GM23338 (cell line): Measurements from ENCODE around the gene MAP3K8. TPM values are rescaled to one million over a fixed set of nuclear protein-coding genes. Genes with fewer than 3 reads are reported as not detected.

Experiments used
- ATAC-seq: fragments of 200-7000 bp; cut with Tn5 transposase; 3 replicates; pipeline ENCODE4 v1.9.1; 2020
- DNase-seq: peaks from one replicate; pipeline ENCODE4 v3.0.0-alpha.2; 2015; ENCODE audit warnings: low spot score
- H2AFZ ChIP-seq: fragments of 200-600 bp; sonication (generic); 2 replicates; pipeline ENCODE4 v1.8.0; 2016; ENCODE audit warnings: antibody characterized with exemption, mild to moderate bottlenecking, moderate library complexity
- H3F3A ChIP-seq: fragments of 200-600 bp; sonication (generic); replicated peaks from 2 replicates; pipeline ENCODE4 v1.8.0; 2017; ENCODE audit warnings: antibody characterized with exemption, mixed run types, low read depth
- H3K27ac ChIP-seq: fragments of 200-600 bp; sonication (generic); 2 replicates; pipeline ENCODE4 v1.6.1; 2016; ENCODE audit warnings: low read depth
- H3K27me3 ChIP-seq: fragments of 200-600 bp; sonication (generic); 2 replicates; pipeline ENCODE4 v1.8.0; 2016; ENCODE audit warnings: mild to moderate bottlenecking, mixed run types, moderate library complexity; ENCODE audit not compliant: insufficient read depth
- H3K36me3 ChIP-seq: fragments of 200-600 bp; sonication (generic); 2 replicates; pipeline ENCODE4 v1.8.0; 2016; ENCODE audit warnings: mild to moderate bottlenecking; ENCODE audit not compliant: insufficient read depth
- H3K4me1 ChIP-seq: fragments of 200-600 bp; sonication (generic); 2 replicates; pipeline ENCODE4 v1.8.0; 2016; ENCODE audit warnings: mild to moderate bottlenecking, moderate library complexity; ENCODE audit not compliant: insufficient read depth
- H3K4me2 ChIP-seq: fragments of 200-600 bp; sonication (generic); 2 replicates; pipeline ENCODE4 v1.7.1; 2017; ENCODE audit warnings: mixed run types
- H3K4me3 ChIP-seq: fragments of 200-600 bp; sonication (generic); 2 replicates; pipeline ENCODE4 v1.6.1; 2016; ENCODE audit warnings: mixed run types
- H3K79me2 ChIP-seq: fragments of 200-600 bp; sonication (generic); replicated peaks from 2 replicates; pipeline ENCODE4 v1.8.0; 2017; ENCODE audit warnings: mild to moderate bottlenecking; ENCODE audit not compliant: insufficient read depth
- H3K9me2 ChIP-seq: fragments of 200-600 bp; sonication (generic); 2 replicates; pipeline ENCODE4 v1.8.0; 2017; ENCODE audit not compliant: insufficient read depth
- H4K20me1 ChIP-seq: fragments of 200-600 bp; sonication (generic); replicated peaks from 2 replicates; pipeline ENCODE4 v1.8.0; 2017; ENCODE audit warnings: mild to moderate bottlenecking; ENCODE audit not compliant: insufficient read depth
- H3K27ac Mint-ChIP-seq: 2 replicates; pipeline ENCODE4 v1.8.0; 2020; ENCODE audit warnings: inconsistent platforms, mild to moderate bottlenecking, moderate library complexity, mixed read lengths
- H3K27me3 Mint-ChIP-seq: 3 replicates; pipeline ENCODE4 v1.8.0; 2022; ENCODE audit warnings: low read depth, mild to moderate bottlenecking, moderate library complexity, mixed read lengths, inconsistent platforms; ENCODE audit not compliant: insufficient read depth, poor library complexity
- H3K36me3 Mint-ChIP-seq: 3 replicates; pipeline ENCODE4 v1.8.0; 2021; ENCODE audit warnings: low read depth, mild to moderate bottlenecking, inconsistent platforms, moderate library complexity, mixed read lengths
- H3K4me1 Mint-ChIP-seq: 3 replicates; pipeline ENCODE4 v1.8.0; 2020; ENCODE audit warnings: mild to moderate bottlenecking, inconsistent platforms, mixed read lengths
- H3K4me3 Mint-ChIP-seq: 3 replicates; pipeline ENCODE4 v1.8.0; 2021; ENCODE audit warnings: moderate library complexity, mild to moderate bottlenecking, inconsistent platforms, mixed read lengths
- H3K9me3 Mint-ChIP-seq: 3 replicates; pipeline ENCODE4 v1.8.0; 2020; ENCODE audit warnings: moderate library complexity, mild to moderate bottlenecking, inconsistent platforms, mixed read lengths
- CREB1 ChIP-seq: fragments of 250-450 bp; sonication (Bioruptor Pico); IDR thresholded peaks from 2 replicates; pipeline ENCODE4 v1.5.0; 2020; ENCODE audit warnings: low read depth, mild to moderate bottlenecking, moderate library complexity
- CTCF ChIP-seq, 2 experiments: fragments of 200-600 bp in 1 of 2; sonication (generic) in 1 of 2; conservative IDR thresholded peaks; 2 replicates each; pipeline versions ENCODE4 v1.5.1 to v1.6.1; 2016 to 2017; ENCODE audit warnings: antibody characterized with exemption in 2 of 2, low read depth in 2 of 2, mild to moderate bottlenecking in 2 of 2, moderate library complexity in 1 of 2
- ETS1 ChIP-seq: IDR thresholded peaks from 2 replicates; pipeline ENCODE4 v1.6.1; 2016; ENCODE audit warnings: antibody characterized with exemption
- EZH2 ChIP-seq: fragments of 200-600 bp; sonication (generic); IDR thresholded peaks from one replicate; pipeline ENCODE4 v1.8.0; 2017; ENCODE audit warnings: antibody characterized with exemption, mild to moderate bottlenecking, low read depth; ENCODE audit not compliant: unreplicated experiment
- EZH2phosphoT487 ChIP-seq: fragments of 200-600 bp; sonication (generic); IDR thresholded peaks from one replicate; pipeline ENCODE4 v1.8.1; 2018; ENCODE audit warnings: antibody characterized with exemption; ENCODE audit not compliant: unreplicated experiment
- JUNB ChIP-seq: IDR thresholded peaks from one replicate; pipeline ENCODE4 v1.6.1; 2016; ENCODE audit warnings: antibody characterized with exemption; ENCODE audit not compliant: unreplicated experiment
- NANOG ChIP-seq: IDR thresholded peaks from 2 replicates; pipeline ENCODE4 v1.6.1; 2016; ENCODE audit warnings: antibody characterized with exemption, borderline replicate concordance
- POLR2AphosphoS5 ChIP-seq: IDR thresholded peaks from 2 replicates; pipeline ENCODE4 v1.6.1; 2016; ENCODE audit warnings: antibody characterized with exemption, low read depth
- REST ChIP-seq: IDR thresholded peaks from one replicate; pipeline ENCODE4 v1.6.1; 2018; ENCODE audit warnings: antibody characterized with exemption; ENCODE audit not compliant: unreplicated experiment
- STAT1 ChIP-seq: IDR thresholded peaks from one replicate; pipeline ENCODE4 v1.6.1; 2016; ENCODE audit warnings: antibody characterized with exemption; ENCODE audit not compliant: unreplicated experiment
- ZNF114 ChIP-seq: fragments of 250-450 bp; sonication (Bioruptor Pico); IDR thresholded peaks from 2 replicates; pipeline ENCODE4 v1.5.0; 2020; ENCODE audit warnings: mild to moderate bottlenecking, moderate library complexity
- ZNF331 ChIP-seq: fragments of 250-450 bp; sonication (Bioruptor Pico); IDR thresholded peaks from 2 replicates; pipeline ENCODE4 v1.5.0; 2020; ENCODE audit warnings: low read depth, mild to moderate bottlenecking, moderate library complexity
- ZNF462 ChIP-seq: fragments of 250-450 bp; sonication (Bioruptor Pico); IDR thresholded peaks from 2 replicates; pipeline ENCODE4 v1.5.0; 2020; ENCODE audit warnings: mild to moderate bottlenecking, moderate library complexity
- polyA plus RNA-seq: library from polyadenylated mRNA; unstranded; fragments of >200 nt; fragmentation: Nextera tagmentation; extraction: Ambion mirVana; gene quantifications from 2 replicates; pipeline ENCODE4 v1.2.1, GENCODE V29; 2016
- total RNA-seq: library from RNA; depleted of rRNA; stranded (reverse); fragments of >200 nt; shearing (Covaris generic); gene quantifications from 2 replicates; pipeline ENCODE4 v1.2.3, GENCODE V29; 2014

The MAP3K8 gene
- total and polyA plus RNA-seq, 2 experiments from 2014 or later, result 3.5 to 5.0 TPM

GRCh38 chr10:30472414-30473155 lies 38.6 kb downstream of the MAP3K8 start:
- TF ChIP-seq ZNF462, result no peak
- TF ChIP-seq CTCF (conservative IDR thresholded peaks at IDR 0.05; ENCODE audit: low read depth in 2 of 2), result no peak
- TF ChIP-seq JUNB, result no peak
- TF ChIP-seq REST, result no peak
- TF ChIP-seq NANOG, result no peak
- no peak for TF ChIP-seq ZNF331 (CRISPR knock-in tag)
- TF ChIP-seq POLR2AphosphoS5, result no peak
- TF ChIP-seq CREB1 (CRISPR knock-in tag), result no peak
- TF ChIP-seq EZH2phosphoT487, result no peak
- TF ChIP-seq ETS1, result no peak
- no peak for TF ChIP-seq EZH2
- TF ChIP-seq ZNF114 (CRISPR knock-in tag), result no peak
- no peak for TF ChIP-seq STAT1
- H3K4me1 ChIP-seq, result no peaks in the 10 kb centered on the region
- H3K27ac Mint-ChIP-seq, result no peak overlapping the region
- H3K27me3 Mint-ChIP-seq, result peaks cover 6% of the 10 kb centered on the region
- H3K9me3 Mint-ChIP-seq, result peaks cover 17% of the 10 kb centered on the region
- DNase-seq (no peak), ATAC-seq (no peak)
- H3K4me3 ChIP-seq, result no peak overlapping the region
- H3K36me3 ChIP-seq, result no peaks in the 10 kb centered on the region
- H3K9me2 ChIP-seq, result no peaks in the 10 kb centered on the region
- H3K27ac ChIP-seq, result no peak overlapping the region
- H3K27me3 ChIP-seq, result no peaks in the 10 kb centered on the region
- H3F3A ChIP-seq, result no peaks in the 10 kb centered on the region
- no peak overlapping the region for H3K4me2 ChIP-seq
- H3K4me1 Mint-ChIP-seq, result no peaks in the 10 kb centered on the region
- H2AFZ ChIP-seq, result no peak overlapping the region
- H3K4me3 Mint-ChIP-seq, result no peak overlapping the region
- H3K36me3 Mint-ChIP-seq, result 0 out of 3 replicates have a peak, but pooled peaks cover 2% of the 10 kb centered on the region
- H3K79me2 ChIP-seq, result no peaks in the 10 kb centered on the region
- no peaks in the 10 kb centered on the region for H4K20me1 ChIP-seq
